ENCODE measurements around the gene NDN. TPM values are rescaled to one million over a fixed set of nuclear protein-coding genes. Genes with fewer than 3 reads are reported as not detected.

The NDN gene
- total and polyA plus RNA-seq, 2 of the 8 experiments (the other 6 are each of a cell fraction or from before 2014, with no cell fraction given) = 29.4 to 39.3 TPM

DNA sequence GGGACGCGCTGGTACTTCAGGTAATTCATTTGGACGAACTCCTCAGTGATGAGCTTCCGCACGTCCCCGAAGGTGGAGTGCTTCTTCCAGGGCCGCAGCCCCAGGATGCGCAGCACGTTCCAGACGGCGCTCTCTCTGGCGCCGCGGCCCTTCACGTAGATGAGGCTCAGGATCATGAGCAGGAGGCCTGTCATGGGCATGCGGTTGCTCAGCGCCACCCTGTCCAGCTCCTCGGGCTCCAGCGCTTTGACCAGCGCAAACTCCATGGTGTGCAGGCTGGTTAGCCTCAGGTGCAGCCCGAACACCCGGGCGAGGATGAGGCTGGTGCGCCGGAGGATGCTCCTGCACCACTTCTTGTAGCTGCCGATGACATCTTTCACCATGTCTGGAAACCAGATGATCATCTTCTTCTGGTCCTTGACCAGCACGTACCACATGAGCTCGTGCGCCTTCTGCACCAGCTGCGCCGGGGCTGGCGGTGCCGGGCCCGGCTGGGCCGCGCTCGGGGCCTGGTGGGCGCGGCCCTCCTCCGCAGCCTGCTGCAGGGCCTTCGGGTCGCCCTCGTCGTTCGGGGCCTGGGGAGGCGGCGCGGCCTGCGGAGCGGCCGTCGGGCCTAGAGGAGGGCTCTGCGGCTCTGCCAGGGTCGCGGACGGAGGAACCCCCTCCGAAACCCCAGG is 501 bp downstream of the NDN start:
- no peak for FAIRE-seq
- CTCF ChIA-PET (ENCODE audit: partially characterized antibody) = interaction anchor here (0.8 kb wide), 1 partner anchor 187 kb away, joined by 3 read pairs; no protein-coding TSS in a partner anchor
- H3K4me2 ChIP-seq (ENCODE audit: insufficient read depth in 1 of 2, low read depth in 2 of 2, low read length in 2 of 2) = peak overlapping the region; percentile 67 to 76

More for the DNA sequence above, 501 bp downstream of the NDN start:
- Histone ChIP-seq H3K23ac (ENCODE audit: insufficient read length) (no peak overlapping the region), H3K36me3 (ENCODE audit: control insufficient read depth in 2 of 4, insufficient read depth in 4 of 4, low read length in 3 of 4) (no peaks in the 10 kb centered on the region), H2BK15ac (ENCODE audit: low read length) (no peak overlapping the region), H3K79me2 (ENCODE audit: control insufficient read depth in 1 of 2, insufficient read depth in 2 of 2, low read length in 2 of 2) (no peaks in the 10 kb centered on the region), H2AFZ (ENCODE audit: low read length) (no peak overlapping the region), H3K27me3 (replicated peaks in 1 of 4; ENCODE audit: control insufficient read depth in 3 of 4, extremely low read depth in 1 of 4, insufficient read depth in 3 of 4, low read length in 3 of 4) (peaks cover 0 to 3% (median 0%) of the 10 kb centered on the region in 4 experiments; a peak in 1 of 7 replicates), H2BK5ac (ENCODE audit: low read depth, low read length) (no peak overlapping the region), H3K79me1 (ENCODE audit: low read depth, low read length) (no peaks in the 10 kb centered on the region), H2AK5ac (ENCODE audit: low read depth, low read length) (no peak overlapping the region), H4K8ac (ENCODE audit: extremely low read depth, insufficient read depth, low read length) (peak overlapping the region; percentile 80; the same call in 1 of the 2 replicates), H3K9ac (replicated peaks in 1 of 4; ENCODE audit: extremely low read depth in 1 of 4, low read depth in 3 of 4, low read length in 3 of 4) (peak overlapping the region in 1 of 4 experiments; percentile 22; a peak in 1 of 7 replicates), H3K9me3 (ENCODE audit: insufficient read depth in 2 of 2, low read depth in 1 of 2, low read length in 1 of 2) (peaks cover 16 to 68% of the 10 kb centered on the region in 2 experiments), H3K4ac (replicated peaks; ENCODE audit: insufficient read length, low read depth, low read length) (no peak overlapping the region), H4K20me1 (replicated peaks in 1 of 2; ENCODE audit: control insufficient read depth in 1 of 2, insufficient read depth in 2 of 2, low read length in 2 of 2) (peaks cover 0 to 2% of the 10 kb centered on the region in 2 experiments), H3K27ac (ENCODE audit: low read depth, low read length) (no peak overlapping the region), H3K4me1 (replicated peaks in 1 of 4; ENCODE audit: control insufficient read depth in 3 of 4, insufficient read depth in 4 of 4, low read length in 3 of 4) (0 out of 7 replicates have a peak, but pooled peaks cover 0 to 2% (median 0%) of the 10 kb centered on the region in 4 experiments), H3K4me3 (ENCODE audit: extremely low read depth in 1 of 4, insufficient read depth in 2 of 4, low read depth in 3 of 4, low read length in 4 of 4) (peak overlapping the region; percentile 52 to 65 (median 56)), H3K18ac (ENCODE audit: extremely low read depth, low read length) (no peak overlapping the region), H2BK20ac (ENCODE audit: low read length) (no peak overlapping the region), H4K91ac (replicated peaks; ENCODE audit: insufficient read length, low read length) (no peak overlapping the region), H3K23me2 (ENCODE audit: low read depth, low read length) (peaks cover 2% of the 10 kb centered on the region; the same call in 1 of the 2 replicates), H2BK12ac (ENCODE audit: low read depth, low read length) (no peak overlapping the region), H3K14ac (ENCODE audit: insufficient read length) (no peak overlapping the region), H3K56ac (replicated peaks; ENCODE audit: insufficient read length, low read depth, low read length) (no peak overlapping the region), H2BK120ac (replicated peaks; ENCODE audit: low read depth, low read length) (no peak overlapping the region), H4K5ac (ENCODE audit: insufficient read length, low read depth, low read length) (no peak overlapping the region)
- 47% methylated on average over 43 of the region's 57 CpGs; no CpG with 5 or more reads in 1 of the 2 experiments for WGBS, 2 experiments (ENCODE audit: extremely low coverage in 1 of 2, insufficient coverage in 1 of 2, insufficient read length in 1 of 2, insufficient replicate concordance in 2 of 2, low coverage in 1 of 2, low lambda C conversion rate in 2 of 2, missing lambda C conversion rate in 1 of 2)
- POLR2A ChIA-PET (ENCODE audit: partially characterized antibody) = interaction anchor here (0.5 to 1.3 kb wide), 3 partner anchors 75 to 236 kb away, joined by 3 read pairs; no protein-coding TSS in a partner anchor
- peak in 1 of 2 experiments; percentile 44 for DNase-seq (ENCODE audit: low read depth in 1 of 2, low spot score in 2 of 2)

All from H1 (cell line).